Neural cell (in vitro differentiated cells): ENCODE measurements around the gene INO80.

Experiments used
- EZH2 ChIP-seq: fragments of 200-600, 300-800 bp; shearing (Covaris generic), sonication (generic); IDR thresholded peaks from 2 replicates; pipeline ENCODE4 v1.6.1; 2014; ENCODE audit warnings: antibody characterized with exemption, low read length, borderline replicate concordance, mild to moderate bottlenecking; ENCODE audit not compliant: insufficient read depth, poor library complexity, severe bottlenecking
- POLR2AphosphoS5 ChIP-seq: IDR thresholded peaks from 2 replicates; pipeline ENCODE4 v1.6.1; 2012
- TF ChIP-seq, protein P1 (sequence below): fragments of 450-650 bp; IDR thresholded peaks from 2 replicates; pipeline ENCODE4 v1.5.1; 2014; ENCODE audit warnings: antibody characterized with exemption, mild to moderate bottlenecking, moderate library complexity; ENCODE audit not compliant: poor library complexity, severe bottlenecking
- TF ChIP-seq, protein P2 (sequence below): IDR thresholded peaks from 2 replicates; pipeline ENCODE4 v1.6.1; 2012; ENCODE audit warnings: borderline replicate concordance

DNA sequence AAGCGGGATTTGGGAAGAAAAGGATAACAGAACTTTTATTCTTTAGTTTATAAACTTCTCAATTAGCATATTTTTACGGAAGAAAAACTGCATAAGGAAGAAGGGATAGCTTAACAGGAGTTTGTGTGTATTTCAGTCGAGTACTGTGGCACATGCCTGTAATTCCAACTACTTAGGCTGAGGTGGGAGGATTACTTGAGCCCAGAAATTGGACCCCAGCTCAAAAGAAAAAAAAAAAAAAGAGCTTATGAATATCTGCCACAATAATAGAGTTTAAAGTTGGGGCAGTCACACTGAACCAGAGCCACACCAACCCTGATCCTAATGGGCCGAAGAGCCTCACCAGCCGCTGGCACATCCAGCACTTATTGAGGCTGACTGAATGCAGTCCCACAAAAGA is 131.7 kb downstream of the INO80 start:
- TF ChIP-seq, protein P1, sequence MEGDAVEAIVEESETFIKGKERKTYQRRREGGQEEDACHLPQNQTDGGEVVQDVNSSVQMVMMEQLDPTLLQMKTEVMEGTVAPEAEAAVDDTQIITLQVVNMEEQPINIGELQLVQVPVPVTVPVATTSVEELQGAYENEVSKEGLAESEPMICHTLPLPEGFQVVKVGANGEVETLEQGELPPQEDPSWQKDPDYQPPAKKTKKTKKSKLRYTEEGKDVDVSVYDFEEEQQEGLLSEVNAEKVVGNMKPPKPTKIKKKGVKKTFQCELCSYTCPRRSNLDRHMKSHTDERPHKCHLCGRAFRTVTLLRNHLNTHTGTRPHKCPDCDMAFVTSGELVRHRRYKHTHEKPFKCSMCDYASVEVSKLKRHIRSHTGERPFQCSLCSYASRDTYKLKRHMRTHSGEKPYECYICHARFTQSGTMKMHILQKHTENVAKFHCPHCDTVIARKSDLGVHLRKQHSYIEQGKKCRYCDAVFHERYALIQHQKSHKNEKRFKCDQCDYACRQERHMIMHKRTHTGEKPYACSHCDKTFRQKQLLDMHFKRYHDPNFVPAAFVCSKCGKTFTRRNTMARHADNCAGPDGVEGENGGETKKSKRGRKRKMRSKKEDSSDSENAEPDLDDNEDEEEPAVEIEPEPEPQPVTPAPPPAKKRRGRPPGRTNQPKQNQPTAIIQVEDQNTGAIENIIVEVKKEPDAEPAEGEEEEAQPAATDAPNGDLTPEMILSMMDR, result no peak
- TF ChIP-seq, protein P2, sequence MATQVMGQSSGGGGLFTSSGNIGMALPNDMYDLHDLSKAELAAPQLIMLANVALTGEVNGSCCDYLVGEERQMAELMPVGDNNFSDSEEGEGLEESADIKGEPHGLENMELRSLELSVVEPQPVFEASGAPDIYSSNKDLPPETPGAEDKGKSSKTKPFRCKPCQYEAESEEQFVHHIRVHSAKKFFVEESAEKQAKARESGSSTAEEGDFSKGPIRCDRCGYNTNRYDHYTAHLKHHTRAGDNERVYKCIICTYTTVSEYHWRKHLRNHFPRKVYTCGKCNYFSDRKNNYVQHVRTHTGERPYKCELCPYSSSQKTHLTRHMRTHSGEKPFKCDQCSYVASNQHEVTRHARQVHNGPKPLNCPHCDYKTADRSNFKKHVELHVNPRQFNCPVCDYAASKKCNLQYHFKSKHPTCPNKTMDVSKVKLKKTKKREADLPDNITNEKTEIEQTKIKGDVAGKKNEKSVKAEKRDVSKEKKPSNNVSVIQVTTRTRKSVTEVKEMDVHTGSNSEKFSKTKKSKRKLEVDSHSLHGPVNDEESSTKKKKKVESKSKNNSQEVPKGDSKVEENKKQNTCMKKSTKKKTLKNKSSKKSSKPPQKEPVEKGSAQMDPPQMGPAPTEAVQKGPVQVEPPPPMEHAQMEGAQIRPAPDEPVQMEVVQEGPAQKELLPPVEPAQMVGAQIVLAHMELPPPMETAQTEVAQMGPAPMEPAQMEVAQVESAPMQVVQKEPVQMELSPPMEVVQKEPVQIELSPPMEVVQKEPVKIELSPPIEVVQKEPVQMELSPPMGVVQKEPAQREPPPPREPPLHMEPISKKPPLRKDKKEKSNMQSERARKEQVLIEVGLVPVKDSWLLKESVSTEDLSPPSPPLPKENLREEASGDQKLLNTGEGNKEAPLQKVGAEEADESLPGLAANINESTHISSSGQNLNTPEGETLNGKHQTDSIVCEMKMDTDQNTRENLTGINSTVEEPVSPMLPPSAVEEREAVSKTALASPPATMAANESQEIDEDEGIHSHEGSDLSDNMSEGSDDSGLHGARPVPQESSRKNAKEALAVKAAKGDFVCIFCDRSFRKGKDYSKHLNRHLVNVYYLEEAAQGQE, result no peak
- TF ChIP-seq POLR2AphosphoS5 (no peak), EZH2 (no peak)
